Measurements from ENCODE around the gene ZEB1.
"Not testable (repeated sequence)": the region's sequence is repeated elsewhere in the genome, so short reads cannot be mapped to it uniquely, and the experiment has no call there.

The ZEB1 gene

DNA sequence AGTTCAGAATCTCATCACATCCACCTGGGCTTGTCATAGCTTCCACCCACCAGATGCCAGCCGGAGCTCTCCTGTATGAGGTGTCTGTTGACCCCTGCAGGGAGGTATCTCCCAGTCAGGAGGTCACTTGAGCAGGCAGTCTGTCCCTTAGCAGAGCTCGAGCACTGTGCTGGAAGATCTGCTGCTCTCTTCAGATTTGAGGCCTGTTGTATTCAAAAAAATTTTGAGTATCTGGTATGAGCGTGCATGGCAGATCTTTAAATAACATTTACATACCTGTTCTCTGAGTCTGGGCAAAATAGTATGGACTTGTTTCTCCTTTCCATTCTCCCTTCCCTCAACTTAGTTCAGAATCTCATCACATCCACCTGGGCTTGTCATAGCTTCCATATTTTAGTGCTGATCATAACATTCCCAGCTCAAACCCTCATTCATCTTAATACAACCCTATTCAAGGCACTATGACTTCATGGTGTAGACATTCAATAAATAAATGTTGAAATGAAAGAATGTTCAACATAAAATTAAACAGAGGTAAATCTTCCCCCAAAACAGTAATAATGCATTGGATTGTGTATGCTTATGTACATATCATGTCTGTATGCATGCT, 249.3 kb downstream of the ZEB1 start:
- in situ Hi-C loops (cut with MboI; ENCODE audit: low sequenced_read_pairs), result not testable (repeated sequence)

DNA sequence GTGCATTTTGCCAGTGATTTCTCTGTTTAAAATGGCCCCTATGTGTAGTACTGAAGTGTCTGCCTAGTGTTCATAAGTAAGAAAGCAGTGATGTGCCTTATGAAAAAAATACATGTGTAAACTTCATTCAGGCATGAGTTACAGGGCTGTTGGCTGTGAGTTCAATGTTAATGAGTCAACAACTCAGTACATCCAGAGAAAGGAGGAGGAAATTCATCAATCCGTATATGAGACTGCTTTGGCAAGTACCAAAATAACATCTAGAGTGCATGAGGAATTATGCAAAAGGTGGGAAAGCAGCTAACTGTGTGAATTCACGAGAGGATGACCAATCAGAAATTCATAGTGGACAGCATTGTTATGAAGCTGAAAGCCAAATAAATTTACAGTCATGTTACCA, 255.6 kb downstream of the ZEB1 start:
- in situ Hi-C loops (cut with MboI; ENCODE audit: low sequenced_read_pairs), result no loop called here

DNA sequence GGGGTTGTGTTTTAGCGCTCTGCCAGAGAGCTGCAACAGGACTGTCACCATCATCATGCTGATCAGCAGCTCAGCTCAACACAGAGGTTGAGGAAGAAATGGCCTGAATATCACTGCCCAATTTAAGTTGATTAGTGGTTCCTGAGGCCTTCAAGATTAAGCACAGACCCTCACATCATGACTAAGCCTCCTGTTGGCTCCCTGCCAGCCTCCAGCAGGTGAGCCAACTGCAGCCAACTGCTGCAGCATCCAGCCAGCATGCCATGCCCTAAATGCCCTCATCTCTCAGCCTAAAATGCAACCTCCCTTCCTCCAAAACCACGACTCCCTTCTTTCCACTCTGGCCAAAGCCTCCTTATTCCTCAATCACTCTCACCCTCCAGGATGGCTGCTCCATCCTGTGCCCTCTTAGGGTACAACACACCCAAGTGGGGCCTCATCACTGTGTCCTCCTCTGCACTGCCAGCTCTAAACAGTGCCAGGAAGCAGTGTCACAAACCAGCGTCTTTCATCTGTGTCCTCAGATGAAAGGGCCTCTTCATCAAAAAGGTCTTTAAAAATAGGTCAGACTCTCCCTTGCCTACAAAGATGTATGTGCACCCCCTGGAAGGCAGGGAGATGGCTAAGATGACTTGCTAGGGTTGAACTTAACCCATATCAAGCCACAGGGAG, 259.3 kb downstream of the ZEB1 start:
- in situ Hi-C loops (cut with MboI; ENCODE audit: low sequenced_read_pairs), result no loop called here

DNA sequence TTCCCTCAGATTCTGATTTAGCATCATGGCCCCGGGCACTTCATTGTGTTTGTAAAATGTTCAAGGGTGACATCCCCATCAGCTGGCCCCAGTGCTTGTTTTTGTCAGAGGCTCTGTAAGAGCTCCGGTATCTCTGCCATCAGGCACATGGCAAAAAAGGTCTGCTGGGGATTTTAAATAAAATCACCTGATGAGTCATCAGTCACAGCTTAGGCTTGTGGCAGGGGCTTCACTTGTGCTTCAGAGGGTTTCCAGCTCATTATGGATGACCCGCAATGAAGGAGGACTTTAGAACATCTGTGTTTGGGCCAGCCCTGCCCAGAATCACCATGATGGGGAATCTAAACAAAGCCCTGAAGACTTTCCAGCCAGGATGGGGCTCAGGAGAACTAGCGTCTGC, 259.9 kb downstream of the ZEB1 start:
- in situ Hi-C loops (cut with MboI; ENCODE audit: low sequenced_read_pairs), result no loop called here

Data from HL-60/S4 (cell line).